ENCODE data around the gene BAHCC1.

GRCh38 chr17:81470944-81471817 is 75.9 kb downstream of the BAHCC1 start:
- TF ChIP-seq CTCF (IDR thresholded peaks at IDR 0.05; ENCODE audit: poor library complexity, severe bottlenecking) (no peak), TAF1 (IDR thresholded peaks at IDR 0.05; ENCODE audit: low read depth) (no peak), POLR2AphosphoS5 (IDR thresholded peaks at IDR 0.05) (no peak), SMC3 (conservative IDR thresholded peaks at IDR 0.05; ENCODE audit: poor library complexity) (no peak), EP300 (conservative IDR thresholded peaks at IDR 0.05; ENCODE audit: poor library complexity, severe bottlenecking) (no peak), EZH2 (IDR thresholded peaks at IDR 0.05; ENCODE audit: borderline replicate concordance, insufficient read depth, low read length, poor library complexity, severe bottlenecking) (no peak), RAD21 (conservative IDR thresholded peaks at IDR 0.05) (no peak), MXI1 (conservative IDR thresholded peaks at IDR 0.05; ENCODE audit: poor library complexity, severe bottlenecking) (no peak)
- TF ChIP-seq, protein P1, sequence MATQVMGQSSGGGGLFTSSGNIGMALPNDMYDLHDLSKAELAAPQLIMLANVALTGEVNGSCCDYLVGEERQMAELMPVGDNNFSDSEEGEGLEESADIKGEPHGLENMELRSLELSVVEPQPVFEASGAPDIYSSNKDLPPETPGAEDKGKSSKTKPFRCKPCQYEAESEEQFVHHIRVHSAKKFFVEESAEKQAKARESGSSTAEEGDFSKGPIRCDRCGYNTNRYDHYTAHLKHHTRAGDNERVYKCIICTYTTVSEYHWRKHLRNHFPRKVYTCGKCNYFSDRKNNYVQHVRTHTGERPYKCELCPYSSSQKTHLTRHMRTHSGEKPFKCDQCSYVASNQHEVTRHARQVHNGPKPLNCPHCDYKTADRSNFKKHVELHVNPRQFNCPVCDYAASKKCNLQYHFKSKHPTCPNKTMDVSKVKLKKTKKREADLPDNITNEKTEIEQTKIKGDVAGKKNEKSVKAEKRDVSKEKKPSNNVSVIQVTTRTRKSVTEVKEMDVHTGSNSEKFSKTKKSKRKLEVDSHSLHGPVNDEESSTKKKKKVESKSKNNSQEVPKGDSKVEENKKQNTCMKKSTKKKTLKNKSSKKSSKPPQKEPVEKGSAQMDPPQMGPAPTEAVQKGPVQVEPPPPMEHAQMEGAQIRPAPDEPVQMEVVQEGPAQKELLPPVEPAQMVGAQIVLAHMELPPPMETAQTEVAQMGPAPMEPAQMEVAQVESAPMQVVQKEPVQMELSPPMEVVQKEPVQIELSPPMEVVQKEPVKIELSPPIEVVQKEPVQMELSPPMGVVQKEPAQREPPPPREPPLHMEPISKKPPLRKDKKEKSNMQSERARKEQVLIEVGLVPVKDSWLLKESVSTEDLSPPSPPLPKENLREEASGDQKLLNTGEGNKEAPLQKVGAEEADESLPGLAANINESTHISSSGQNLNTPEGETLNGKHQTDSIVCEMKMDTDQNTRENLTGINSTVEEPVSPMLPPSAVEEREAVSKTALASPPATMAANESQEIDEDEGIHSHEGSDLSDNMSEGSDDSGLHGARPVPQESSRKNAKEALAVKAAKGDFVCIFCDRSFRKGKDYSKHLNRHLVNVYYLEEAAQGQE (IDR thresholded peaks at IDR 0.05; ENCODE audit: borderline replicate concordance), result no peak
